ENCODE measurements around the gene THAP3.

The THAP3 gene

GRCh38 chr1:6624710-6625583 lies at the start of gene THAP3:
THAP3 (plus strand) TSS chr1:6624868; CDS start chr1:6625219, 351 bp downstream.
- DNase-seq = peak; percentile 81

DNA sequence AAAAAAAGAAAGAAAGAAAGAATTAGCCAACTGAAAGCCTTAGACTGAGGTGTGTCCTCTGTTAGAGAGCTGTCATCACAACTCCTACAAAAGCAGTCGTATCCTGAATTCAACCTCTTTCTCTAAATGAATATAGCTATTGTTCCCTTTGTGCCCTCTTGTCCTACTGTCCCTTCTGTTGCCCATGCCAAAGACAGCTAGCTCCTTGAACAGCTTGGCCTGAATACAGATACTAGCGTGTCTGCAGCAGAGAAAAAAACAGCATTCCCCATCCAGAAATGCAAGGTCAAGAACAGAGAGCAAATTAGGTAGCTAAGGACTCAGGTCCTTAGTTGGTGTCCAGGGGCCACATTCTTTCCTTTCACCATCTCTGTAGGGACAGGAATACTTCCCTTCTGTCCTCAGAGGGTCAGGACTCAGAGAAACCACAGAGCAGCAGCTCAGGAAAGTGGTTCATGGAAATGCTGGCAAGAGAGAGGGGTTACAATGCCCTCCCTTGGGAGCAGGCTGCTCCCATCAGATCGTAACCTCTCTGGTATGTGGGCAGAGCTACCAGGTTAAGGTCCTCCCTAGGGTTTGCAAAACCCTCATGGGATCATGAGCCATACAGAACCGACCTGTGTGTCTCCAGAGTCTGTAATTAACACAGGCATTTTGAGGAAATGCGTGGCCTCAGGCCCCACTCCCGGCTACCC lies 46.7 kb upstream of the THAP3 start:
- no peak for DNase-seq

DNA sequence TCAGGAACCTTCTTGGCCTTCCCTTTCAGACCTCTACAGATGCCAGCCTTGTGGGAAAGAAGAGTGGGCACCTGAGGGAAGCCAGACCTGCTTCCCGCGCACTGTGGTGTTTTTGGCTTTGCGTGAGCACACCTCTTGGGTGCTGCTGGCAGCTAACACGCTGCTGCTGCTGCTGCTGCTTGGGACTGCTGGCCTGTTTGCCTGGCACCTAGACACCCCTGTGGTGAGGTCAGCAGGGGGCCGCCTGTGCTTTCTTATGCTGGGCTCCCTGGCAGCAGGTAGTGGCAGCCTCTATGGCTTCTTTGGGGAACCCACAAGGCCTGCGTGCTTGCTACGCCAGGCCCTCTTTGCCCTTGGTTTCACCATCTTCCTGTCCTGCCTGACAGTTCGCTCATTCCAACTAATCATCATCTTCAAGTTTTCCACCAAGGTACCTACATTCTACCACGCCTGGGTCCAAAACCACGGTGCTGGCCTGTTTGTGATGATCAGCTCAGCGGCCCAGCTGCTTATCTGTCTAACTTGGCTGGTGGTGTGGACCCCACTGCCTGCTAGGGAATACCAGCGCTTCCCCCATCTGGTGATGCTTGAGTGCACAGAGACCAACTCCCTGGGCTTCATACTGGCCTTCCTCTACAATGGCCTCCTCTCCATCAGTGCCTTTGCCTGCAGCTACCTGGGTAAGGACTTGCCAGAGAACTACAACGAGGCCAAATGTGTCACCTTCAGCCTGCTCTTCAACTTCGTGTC lies 45.9 kb upstream of the THAP3 start:
- peak; percentile 40 for DNase-seq

DNA sequence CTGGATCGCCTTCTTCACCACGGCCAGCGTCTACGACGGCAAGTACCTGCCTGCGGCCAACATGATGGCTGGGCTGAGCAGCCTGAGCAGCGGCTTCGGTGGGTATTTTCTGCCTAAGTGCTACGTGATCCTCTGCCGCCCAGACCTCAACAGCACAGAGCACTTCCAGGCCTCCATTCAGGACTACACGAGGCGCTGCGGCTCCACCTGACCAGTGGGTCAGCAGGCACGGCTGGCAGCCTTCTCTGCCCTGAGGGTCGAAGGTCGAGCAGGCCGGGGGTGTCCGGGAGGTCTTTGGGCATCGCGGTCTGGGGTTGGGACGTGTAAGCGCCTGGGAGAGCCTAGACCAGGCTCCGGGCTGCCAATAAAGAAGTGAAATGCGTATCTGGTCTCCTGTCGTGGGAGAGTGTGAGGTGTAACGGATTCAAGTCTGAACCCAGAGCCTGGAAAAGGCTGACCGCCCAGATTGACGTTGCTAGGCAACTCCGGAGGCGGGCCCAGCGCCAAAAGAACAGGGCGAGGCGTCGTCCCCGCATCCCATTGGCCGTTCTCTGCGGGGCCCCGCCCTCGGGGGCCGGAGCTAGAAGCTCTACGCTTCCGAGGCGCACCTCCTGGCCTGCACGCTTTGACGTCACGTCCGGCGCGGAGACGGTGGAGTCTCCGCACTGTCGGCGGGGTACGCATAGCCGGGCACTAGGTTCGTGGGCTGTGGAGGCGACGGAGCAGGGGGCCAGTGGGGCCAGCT lies 45.1 kb upstream of the THAP3 start, which contains the start of gene ZBTB48:
ZBTB48 (plus strand) TSS at position 621 of the 745 bp plus-strand sequence. CDS start 616 bp downstream, outside the sequence.
- DNase-seq = peak; percentile 98

- peak; percentile 30 for DNase-seq
Measured at GRCh38 chr1:6580119-6580592, 44.5 kb upstream of the THAP3 start.

- peak; percentile 16 for DNase-seq
Measured at GRCh38 chr1:6580593-6581409, 43.9 kb upstream of the THAP3 start.

DNA sequence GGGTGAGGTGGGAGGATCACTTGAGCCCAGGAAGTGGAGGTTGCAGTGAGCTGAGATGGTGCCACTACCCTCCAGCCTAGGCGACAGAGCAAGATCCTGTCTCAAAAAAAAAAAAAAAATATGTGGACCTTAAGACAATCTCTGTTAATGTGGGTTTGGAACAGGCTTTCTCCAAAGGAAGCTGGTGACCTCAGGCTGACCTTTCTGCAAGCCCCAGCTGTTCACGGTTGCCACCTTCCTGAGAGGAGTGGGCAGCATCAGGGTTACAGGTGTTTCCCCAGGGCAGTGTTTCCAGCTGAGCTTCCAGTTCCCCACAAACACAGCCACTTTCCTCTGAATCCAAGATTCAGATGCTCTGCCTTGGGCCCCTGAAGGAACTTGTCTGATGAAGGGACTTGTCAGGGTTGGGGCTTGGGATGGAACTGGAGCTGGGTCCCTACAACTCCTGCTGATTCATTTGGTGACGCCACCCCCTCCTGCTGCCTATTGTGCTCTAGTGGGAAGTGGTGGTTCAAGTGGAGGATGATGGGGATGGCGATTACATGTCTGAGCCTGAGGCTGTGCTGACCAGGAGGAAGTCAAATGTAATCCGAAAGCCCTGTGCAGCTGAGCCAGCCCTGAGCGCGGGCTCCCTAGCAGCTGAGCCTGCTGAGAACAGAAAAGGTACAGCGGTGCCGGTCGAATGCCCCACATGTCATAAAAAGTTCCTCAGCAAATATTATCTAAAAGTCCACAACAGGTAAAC lies 42.9 kb upstream of the THAP3 start:
- peak; percentile 37 for DNase-seq

- DNase-seq = no peak
Measured at GRCh38 chr1:6582370-6582769, 42.3 kb upstream of the THAP3 start.

DNA sequence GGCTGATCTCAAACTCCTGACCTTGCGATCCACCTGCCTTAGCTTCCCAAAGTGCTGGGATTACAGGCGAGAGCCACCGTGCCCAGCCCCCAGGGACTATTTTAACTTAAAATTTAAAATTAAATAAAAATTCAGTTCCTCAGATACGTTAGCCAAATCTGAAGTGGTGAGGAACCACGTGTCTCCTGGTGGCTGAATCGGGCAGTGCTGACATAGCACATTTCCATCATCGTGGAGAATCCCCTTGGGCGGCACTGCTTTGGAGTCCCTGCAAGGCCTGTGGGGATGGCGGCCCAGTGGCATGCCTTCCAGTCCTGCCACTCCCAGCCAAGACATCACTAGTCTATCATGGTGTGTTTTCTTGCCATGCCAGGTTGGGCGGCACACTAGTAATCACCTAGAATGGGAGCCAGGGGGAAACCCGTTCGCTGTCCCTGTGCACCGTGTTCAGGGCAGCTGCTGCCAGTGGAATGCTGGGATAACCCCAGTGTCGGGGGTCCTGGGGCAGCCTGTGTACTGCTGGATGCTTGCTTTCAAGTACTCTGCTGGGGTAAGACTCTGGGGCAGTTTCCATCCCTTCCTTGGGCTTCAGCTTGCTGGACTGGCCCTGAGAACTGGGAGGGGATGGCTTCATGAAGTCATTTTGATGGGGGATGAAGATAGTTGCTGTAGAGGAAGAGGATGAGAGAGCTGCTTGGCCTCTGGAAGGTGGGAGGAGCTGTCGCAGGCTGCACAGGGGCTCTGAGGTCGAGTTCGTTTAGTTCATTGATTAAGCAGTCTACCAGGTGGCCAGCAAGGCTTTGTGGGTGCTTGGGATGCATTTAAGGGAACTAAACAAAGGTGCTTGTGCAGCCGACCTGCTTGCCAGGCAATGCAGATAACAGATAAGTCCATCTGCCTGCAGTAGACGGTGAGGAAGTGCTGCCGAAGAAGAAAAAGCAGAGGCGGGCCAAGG lies 40.3 kb upstream of the THAP3 start:
- DNase-seq = no peak

DNA sequence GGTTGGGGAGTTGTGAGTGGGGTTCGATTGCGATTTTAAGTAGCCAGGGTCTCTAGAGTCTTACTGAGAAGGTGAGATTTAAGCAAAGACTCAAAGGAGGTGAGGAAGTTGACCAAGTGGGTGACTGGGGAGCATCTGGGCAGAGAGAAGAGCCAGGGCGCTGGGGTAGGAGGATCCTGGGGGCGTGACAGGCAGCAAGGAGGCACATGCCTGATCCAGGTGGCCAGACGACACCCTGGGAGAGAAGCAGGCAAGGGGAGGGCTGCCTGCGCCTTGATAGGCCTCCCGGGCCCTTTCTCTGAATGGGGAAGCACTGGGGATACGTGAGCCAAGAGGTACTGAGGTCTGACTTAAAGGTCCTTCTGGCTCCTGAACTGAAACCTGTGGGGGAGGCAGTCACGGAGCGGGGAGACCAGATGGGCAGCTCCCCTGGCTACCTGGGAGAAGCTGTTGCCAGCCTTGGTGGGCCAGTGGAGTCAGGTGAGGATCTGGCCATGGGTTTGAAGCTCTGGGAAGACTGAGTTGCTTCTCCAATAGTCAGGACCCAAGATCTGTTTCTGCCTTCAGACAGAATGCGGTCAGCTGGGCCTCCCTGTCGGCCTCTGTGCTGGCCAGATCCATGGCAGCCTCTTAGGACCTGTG lies 39.5 kb upstream of the THAP3 start:
- no peak for DNase-seq

DNA sequence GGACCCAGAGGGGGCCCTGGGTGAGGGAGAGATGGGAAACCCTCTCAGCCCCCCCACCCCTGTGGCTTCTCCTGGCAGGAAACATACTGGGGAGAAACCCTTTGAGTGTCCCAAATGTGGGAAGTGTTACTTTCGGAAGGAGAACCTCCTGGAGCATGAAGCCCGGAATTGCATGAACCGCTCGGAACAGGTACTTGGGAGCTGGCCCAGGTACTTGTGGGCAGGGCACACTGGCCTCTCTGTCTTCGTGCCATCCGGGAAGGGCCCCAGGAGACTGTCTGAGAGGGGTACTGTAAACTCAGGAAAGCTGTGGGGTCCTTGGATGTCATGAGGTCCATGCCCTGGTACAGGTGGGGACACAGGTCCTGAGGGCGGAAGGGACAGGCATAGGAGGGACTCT lies 38.8 kb upstream of the THAP3 start:
- DNase-seq = no peak

DNA sequence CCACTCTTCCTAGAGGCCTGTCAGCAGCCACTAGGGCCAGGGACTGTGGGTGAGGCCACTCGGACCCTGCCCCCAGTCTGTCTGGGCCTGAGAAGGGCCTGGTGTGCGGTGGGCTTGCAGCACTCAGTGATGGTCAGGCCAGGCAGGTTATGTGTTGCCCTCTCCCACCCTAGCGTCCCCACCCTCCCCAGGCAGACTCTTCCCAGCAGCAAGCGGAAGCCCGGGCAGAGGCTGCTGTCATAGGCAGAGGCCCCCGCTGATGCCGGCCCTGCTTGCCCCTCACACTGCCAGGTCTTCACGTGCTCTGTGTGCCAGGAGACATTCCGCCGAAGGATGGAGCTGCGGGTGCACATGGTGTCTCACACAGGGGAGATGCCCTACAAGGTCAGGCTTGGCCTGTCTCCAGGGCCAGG lies 38.3 kb upstream of the THAP3 start:
- DNase-seq = no peak

DNA sequence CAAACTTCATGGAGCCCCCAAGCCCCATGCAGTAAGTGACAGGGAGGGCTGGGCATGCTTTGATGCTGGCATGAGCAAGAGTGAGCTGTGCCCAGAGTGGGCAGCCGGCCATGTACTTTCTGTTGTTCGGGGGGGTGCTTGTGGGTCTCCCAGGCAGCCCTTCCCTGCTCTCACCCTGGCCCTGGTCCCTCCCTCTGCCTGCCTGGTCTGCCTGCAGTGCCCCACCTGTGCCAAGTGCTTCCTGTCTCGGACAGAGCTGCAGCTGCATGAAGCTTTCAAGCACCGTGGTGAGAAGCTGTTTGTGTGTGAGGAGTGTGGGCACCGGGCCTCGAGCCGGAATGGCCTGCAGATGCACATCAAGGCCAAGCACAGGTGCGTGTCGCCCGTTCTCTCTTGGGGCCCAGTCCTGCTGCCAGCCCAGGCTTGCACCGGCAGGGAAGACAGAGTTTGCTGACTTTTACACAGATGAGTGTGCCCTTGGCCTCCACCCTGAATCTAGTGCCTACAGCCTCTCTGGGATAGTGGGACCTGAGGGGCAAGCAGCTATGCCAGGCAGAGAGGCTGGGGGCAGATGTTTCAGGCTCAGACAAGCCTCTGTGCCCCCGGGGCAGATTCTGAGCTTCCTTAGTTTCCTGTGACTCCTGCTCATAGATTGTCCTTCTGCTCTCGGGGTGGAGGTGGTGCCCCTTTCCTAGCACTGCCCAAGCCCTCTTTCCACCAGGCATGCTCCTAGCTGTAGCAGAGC lies 37.2 kb upstream of the THAP3 start:
- DNase-seq = no peak

- DNase-seq = no peak
Measured at GRCh38 chr1:6588128-6588892, 36.4 kb upstream of the THAP3 start.

DNA sequence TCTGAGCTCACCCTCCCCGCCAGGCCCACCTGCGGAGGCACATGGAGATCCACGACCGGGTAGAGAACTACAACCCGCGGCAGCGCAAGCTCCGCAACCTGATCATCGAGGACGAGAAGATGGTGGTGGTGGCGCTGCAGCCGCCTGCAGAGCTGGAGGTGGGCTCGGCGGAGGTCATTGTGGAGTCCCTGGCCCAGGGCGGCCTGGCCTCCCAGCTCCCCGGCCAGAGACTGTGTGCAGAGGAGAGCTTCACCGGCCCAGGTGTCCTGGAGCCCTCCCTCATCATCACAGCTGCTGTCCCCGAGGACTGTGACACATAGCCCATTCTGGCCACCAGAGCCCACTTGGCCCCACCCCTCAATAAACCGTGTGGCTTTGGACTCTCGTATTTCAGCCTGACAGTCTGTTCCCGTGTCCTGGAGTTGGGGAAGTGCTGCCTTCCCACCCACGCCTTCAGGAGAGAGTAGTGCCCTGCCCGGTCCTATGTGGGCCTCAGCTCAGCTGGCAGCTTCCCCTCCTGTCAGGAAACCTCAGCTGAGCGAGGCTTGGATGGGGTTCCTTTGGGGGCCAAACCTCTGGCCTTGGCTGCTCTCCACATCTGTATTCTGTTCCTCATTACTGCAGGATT lies 35.7 kb upstream of the THAP3 start:
- no peak for DNase-seq

GRCh38 chr1:6590046-6590445 lies 34.6 kb upstream of the THAP3 start:
- no peak for DNase-seq

DNA sequence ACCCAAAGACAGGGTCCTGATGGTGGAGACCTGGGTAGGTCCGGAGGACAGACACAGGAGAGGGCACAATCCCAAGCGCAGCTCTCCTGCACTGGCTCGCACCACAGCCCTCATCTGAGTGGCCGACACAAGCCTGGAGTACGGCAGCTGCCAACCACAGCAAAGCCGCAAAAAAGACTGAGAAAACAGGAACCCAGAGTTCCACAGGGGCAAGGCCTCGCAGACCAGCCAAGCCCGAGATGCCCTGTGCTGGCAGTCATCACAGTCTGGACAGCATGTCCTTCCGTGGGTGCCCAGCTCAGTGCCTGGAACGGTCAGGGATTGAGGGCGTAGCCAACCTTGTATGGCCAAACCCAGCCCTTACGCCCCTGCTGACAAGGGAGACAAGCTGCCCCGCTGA lies 33.4 kb upstream of the THAP3 start:
- no peak for DNase-seq

Measured in hematopoietic multipotent progenitor cell treated with erythropoietin and hydrocortisone succinate and interleukin-3 and kit ligand, for 8 days (in vitro differentiated cells).